Ascending aorta (tissue), 2 donors: ENCODE results near the gene ZNRF4. TPM values are rescaled to one million over a fixed set of nuclear protein-coding genes. Genes with fewer than 3 reads are reported as not detected.
"Not testable (repeated sequence)": the region's sequence is repeated elsewhere in the genome, so short reads cannot be mapped to it uniquely, and the experiment has no call there.

Experiments used
- DNase-seq, 2 donors: peaks; one replicate each; pipeline ENCODE4 v3.0.0-alpha.2; 2019; ENCODE audit warnings: low spot score in 2 of 2
- H3K27ac ChIP-seq, 2 donors: fragments of 200-600 bp; sonication (generic); one replicate each; pipeline ENCODE4 v1.5.1; 2016 to 2017; ENCODE audit warnings: mild to moderate bottlenecking in 1 of 2
- H3K27me3 ChIP-seq: fragments of 200-600 bp; sonication (generic); one replicate; pipeline ENCODE4 v1.5.1; 2017
- H3K36me3 ChIP-seq, 2 donors: fragments of 200-600 bp; sonication (generic); one replicate each; pipeline ENCODE4 v1.5.1; 2016
- H3K4me1 ChIP-seq, 2 donors: fragments of 200-600 bp; sonication (generic); one replicate each; pipeline ENCODE4 v1.5.1; 2016 to 2017; ENCODE audit warnings: mild to moderate bottlenecking in 1 of 2
- H3K4me3 ChIP-seq, 2 donors: fragments of 200-600 bp; sonication (generic); one replicate each; pipeline ENCODE4 v1.5.1; 2016 to 2017; ENCODE audit warnings: mild to moderate bottlenecking in 1 of 2
- H3K9me3 ChIP-seq, 2 donors: fragments of 200-600 bp; sonication (generic); one replicate each; pipeline ENCODE4 v1.5.1; 2016
- intact Hi-C: fragments of 100-400 bp; cut with DNase I; formaldehyde crosslinking; loops from one replicate; pipeline ENCODE4 v1.15.1; 2023
- total RNA-seq: library from RNA; depleted of rRNA; stranded (reverse); fragments of >200 nt; gene quantifications from one replicate; pipeline ENCODE4 v1.1.0, GENCODE V29; 2016
- TF ChIP-seq, protein P1 (sequence below), 3 experiments: fragments of 200-600 bp in 2 of 3; fragments of 450-650 bp in 1 of 3; sonication (generic) in 2 of 3; IDR thresholded peaks; one replicate each; pipeline ENCODE4 v1.5.1; 2016 to 2019; ENCODE audit warnings: antibody characterized with exemption in 3 of 3, mild to moderate bottlenecking in 1 of 3, moderate library complexity in 1 of 3

ZNRF4 gene, protein sequence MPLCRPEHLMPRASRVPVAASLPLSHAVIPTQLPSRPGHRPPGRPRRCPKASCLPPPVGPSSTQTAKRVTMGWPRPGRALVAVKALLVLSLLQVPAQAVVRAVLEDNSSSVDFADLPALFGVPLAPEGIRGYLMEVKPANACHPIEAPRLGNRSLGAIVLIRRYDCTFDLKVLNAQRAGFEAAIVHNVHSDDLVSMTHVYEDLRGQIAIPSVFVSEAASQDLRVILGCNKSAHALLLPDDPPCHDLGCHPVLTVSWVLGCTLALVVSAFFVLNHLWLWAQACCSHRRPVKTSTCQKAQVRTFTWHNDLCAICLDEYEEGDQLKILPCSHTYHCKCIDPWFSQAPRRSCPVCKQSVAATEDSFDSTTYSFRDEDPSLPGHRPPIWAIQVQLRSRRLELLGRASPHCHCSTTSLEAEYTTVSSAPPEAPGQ
- total RNA-seq, result not detected

DNA sequence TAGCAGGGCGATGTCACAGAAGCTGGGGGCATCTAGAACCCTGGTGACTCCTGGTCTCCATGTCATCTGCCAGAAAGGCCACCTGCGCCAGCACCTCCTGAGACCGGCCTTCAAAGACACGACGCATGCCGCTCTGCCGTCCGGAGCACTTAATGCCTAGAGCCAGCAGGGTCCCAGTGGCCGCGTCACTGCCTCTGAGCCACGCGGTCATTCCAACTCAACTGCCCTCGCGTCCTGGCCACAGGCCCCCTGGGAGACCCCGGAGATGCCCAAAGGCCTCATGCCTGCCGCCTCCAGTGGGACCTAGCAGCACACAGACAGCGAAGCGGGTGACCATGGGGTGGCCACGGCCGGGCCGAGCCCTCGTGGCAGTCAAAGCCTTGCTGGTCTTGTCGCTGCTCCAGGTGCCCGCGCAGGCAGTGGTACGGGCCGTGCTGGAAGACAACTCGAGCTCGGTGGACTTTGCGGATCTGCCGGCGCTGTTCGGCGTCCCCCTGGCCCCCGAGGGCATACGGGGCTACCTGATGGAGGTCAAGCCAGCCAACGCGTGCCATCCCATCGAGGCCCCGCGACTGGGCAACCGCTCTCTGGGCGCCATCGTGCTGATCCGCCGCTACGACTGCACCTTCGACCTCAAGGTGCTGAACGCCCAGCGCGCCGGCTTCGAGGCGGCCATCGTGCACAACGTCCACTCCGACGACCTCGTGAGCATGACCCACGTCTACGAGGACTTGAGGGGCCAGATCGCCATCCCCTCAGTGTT lies at the start of gene ZNRF4:
Gene ZNRF4 (plus strand): TSS at position 51 of the 763 bp plus-strand sequence. CDS start 75 bp downstream, at position 126.
- Histone ChIP-seq H3K27ac (no peak within 1 kb of the TSS), H3K9me3 (peaks cover 0 to 4% of the 10 kb centered on the region in 2 donors), H3K4me3 (no peak within 1 kb of the TSS), H3K4me1 (no peaks in the 10 kb centered on the region), H3K27me3 (no peaks in the 10 kb centered on the region), H3K36me3 (no peaks in the 10 kb centered on the region)
- no peak for DNase-seq
- intact Hi-C loops, result no loop called here
- TF ChIP-seq, protein P1, sequence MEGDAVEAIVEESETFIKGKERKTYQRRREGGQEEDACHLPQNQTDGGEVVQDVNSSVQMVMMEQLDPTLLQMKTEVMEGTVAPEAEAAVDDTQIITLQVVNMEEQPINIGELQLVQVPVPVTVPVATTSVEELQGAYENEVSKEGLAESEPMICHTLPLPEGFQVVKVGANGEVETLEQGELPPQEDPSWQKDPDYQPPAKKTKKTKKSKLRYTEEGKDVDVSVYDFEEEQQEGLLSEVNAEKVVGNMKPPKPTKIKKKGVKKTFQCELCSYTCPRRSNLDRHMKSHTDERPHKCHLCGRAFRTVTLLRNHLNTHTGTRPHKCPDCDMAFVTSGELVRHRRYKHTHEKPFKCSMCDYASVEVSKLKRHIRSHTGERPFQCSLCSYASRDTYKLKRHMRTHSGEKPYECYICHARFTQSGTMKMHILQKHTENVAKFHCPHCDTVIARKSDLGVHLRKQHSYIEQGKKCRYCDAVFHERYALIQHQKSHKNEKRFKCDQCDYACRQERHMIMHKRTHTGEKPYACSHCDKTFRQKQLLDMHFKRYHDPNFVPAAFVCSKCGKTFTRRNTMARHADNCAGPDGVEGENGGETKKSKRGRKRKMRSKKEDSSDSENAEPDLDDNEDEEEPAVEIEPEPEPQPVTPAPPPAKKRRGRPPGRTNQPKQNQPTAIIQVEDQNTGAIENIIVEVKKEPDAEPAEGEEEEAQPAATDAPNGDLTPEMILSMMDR (IDR thresholded peaks at IDR 0.05), result no peak

DNA sequence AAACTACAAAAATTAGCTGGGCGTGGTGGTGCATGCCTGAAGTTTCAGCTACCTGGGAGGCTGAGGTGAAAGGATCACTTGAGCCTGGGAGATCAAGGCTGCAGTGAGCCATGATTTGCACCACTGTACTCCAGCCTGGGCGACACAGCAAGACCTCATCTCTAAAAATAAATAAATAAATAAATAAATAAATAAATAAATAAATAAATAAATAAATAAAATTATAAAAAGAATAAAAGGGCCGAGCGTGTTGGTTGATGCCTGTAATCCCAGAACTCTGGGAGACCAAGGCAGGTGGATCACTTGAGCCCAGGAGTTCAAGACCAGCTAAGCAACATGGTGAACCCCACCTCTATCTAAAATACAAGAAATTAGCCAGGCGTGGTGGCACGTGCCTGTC lies 49.0 kb upstream of the ZNRF4 start:
- H3K27ac ChIP-seq, H3K36me3 ChIP-seq, H3K27me3 ChIP-seq, H3K4me3 ChIP-seq, H3K4me1 ChIP-seq, DNase-seq, H3K9me3 ChIP-seq, intact Hi-C loops: not testable (repeated sequence)

DNA sequence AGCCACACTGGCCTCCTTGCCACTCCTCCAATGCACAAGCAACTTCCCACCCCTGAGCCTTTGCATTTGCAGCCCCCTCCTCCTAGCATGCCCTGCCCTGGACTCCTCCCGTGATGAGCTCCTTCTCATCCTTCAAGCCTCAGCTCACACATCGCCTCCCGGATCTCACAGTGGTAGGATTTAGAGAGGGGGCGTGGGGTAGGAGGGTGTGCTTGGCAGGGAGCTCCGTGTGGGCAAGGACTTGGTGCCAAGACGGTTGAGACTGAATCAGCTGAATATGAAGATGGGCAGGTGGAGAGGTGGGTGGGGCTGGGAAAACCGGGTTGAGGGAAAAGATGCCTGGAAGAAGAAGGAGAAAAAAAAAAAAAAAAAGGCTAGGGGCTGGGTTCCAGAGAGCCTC lies 48.4 kb upstream of the ZNRF4 start:
- TF ChIP-seq, protein P1 (IDR thresholded peaks at IDR 0.05), result no peak
- intact Hi-C loops, result no loop called here
- Histone ChIP-seq H3K27ac (no peak overlapping the region), H3K36me3 (no peaks in the 10 kb centered on the region), H3K9me3 (no peaks in the 10 kb centered on the region), H3K4me3 (no peak overlapping the region), H3K4me1 (no peaks in the 10 kb centered on the region), H3K27me3 (no peaks in the 10 kb centered on the region)
- DNase-seq, result no peak

DNA sequence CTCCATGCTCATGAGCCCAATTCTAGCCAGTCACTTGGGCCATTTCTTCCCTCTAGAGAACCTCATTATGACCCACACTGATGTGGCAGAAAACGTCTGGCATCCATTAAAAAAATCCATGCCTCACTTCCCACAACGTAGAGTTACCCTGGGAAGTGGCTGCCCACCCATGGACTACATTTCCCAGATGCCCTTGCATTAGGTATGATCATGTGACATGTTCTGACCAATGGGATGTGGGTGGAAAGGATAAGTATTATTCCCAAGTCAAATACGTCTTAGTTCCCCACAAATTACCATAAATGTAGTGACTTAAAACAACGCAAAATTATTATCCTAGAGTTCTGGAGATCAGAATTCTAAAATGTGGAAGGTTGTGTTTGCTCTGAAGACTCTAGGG lies 47.9 kb upstream of the ZNRF4 start:
- no peak overlapping the region for H3K27ac ChIP-seq
- no peak overlapping the region for H3K4me3 ChIP-seq
- no peaks in the 10 kb centered on the region for H3K4me1 ChIP-seq
- H3K9me3 ChIP-seq, result no peaks in the 10 kb centered on the region
- TF ChIP-seq, protein P1 (IDR thresholded peaks at IDR 0.05), result no peak
- no peaks in the 10 kb centered on the region for H3K27me3 ChIP-seq
- intact Hi-C loops, result no loop called here
- DNase-seq, result no peak
- no peaks in the 10 kb centered on the region for H3K36me3 ChIP-seq

DNA sequence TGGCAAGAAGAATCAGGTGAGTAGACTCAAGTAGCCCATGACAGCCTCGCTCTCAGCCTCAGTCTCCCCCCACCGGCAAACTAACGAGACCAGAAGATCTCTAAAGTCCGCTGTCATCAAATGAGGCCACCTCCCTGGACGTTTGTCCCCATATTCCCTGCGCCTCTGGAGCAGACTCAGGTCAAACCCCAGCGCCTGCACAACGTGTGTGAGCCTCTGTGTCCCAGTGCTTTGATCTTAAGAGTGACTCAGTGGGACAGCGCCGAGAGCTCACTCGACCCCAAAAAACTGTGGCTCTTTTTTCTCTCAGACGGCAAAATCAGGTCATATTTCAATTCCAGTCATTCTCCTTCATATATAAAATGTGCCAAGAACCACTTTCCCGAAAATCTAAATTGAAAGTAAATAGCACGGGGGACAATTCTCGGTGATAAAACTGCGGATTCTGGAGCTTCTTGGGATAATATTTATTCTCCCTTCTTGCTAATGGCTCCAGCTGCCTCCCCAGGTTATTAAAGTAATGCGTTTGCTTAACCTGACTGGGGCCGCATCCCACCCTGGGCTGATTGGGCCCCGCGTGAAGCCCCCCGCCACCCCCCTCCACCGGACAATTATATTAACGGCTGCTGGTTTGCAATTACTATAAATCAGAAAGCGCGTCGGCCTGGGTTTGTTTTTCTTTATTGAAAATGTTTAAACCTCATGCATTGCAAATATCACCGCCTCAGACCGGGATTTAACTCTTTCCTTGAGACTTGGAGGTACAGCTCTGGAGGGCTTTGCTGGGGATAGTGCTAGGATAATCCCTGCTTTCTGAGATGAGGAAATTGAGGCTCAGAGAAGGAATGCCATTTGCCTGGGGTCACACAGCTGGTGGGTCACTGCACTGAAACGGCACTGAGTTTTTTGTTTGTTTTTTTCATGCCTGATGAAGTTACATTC lies 37.5 kb upstream of the ZNRF4 start:
- Histone ChIP-seq H3K27ac (no peak overlapping the region), H3K4me3 (no peak overlapping the region), H3K27me3 (peaks cover 8% of the 10 kb centered on the region), H3K36me3 (no peaks in the 10 kb centered on the region), H3K4me1 (no peaks in the 10 kb centered on the region), H3K9me3 (no peaks in the 10 kb centered on the region)
- intact Hi-C loops, result no loop called here
- TF ChIP-seq, protein P1 (IDR thresholded peaks at IDR 0.05), result no peak
- no peak for DNase-seq
